GM23338 (cell line): ENCODE data around the gene EYS. TPM values are rescaled to one million over a fixed set of nuclear protein-coding genes. Genes with fewer than 3 reads are reported as not detected.

Experiments
- ATAC-seq: fragments of 200-7000 bp; cut with Tn5 transposase; 3 replicates; pipeline ENCODE4 v1.9.1; 2020
- DNase-seq: peaks from one replicate; pipeline ENCODE4 v3.0.0-alpha.2; 2015; ENCODE audit warnings: low spot score
- H2AFZ ChIP-seq: fragments of 200-600 bp; sonication (generic); 2 replicates; pipeline ENCODE4 v1.8.0; 2016; ENCODE audit warnings: antibody characterized with exemption, mild to moderate bottlenecking, moderate library complexity
- H3F3A ChIP-seq: fragments of 200-600 bp; sonication (generic); replicated peaks from 2 replicates; pipeline ENCODE4 v1.8.0; 2017; ENCODE audit warnings: antibody characterized with exemption, mixed run types, low read depth
- H3K27ac ChIP-seq: fragments of 200-600 bp; sonication (generic); 2 replicates; pipeline ENCODE4 v1.6.1; 2016; ENCODE audit warnings: low read depth
- H3K27me3 ChIP-seq: fragments of 200-600 bp; sonication (generic); 2 replicates; pipeline ENCODE4 v1.8.0; 2016; ENCODE audit warnings: mild to moderate bottlenecking, mixed run types, moderate library complexity; ENCODE audit not compliant: insufficient read depth
- H3K36me3 ChIP-seq: fragments of 200-600 bp; sonication (generic); 2 replicates; pipeline ENCODE4 v1.8.0; 2016; ENCODE audit warnings: mild to moderate bottlenecking; ENCODE audit not compliant: insufficient read depth
- H3K4me1 ChIP-seq: fragments of 200-600 bp; sonication (generic); 2 replicates; pipeline ENCODE4 v1.8.0; 2016; ENCODE audit warnings: mild to moderate bottlenecking, moderate library complexity; ENCODE audit not compliant: insufficient read depth
- H3K4me2 ChIP-seq: fragments of 200-600 bp; sonication (generic); 2 replicates; pipeline ENCODE4 v1.7.1; 2017; ENCODE audit warnings: mixed run types
- H3K4me3 ChIP-seq: fragments of 200-600 bp; sonication (generic); 2 replicates; pipeline ENCODE4 v1.6.1; 2016; ENCODE audit warnings: mixed run types
- H3K79me2 ChIP-seq: fragments of 200-600 bp; sonication (generic); replicated peaks from 2 replicates; pipeline ENCODE4 v1.8.0; 2017; ENCODE audit warnings: mild to moderate bottlenecking; ENCODE audit not compliant: insufficient read depth
- H3K9me2 ChIP-seq: fragments of 200-600 bp; sonication (generic); 2 replicates; pipeline ENCODE4 v1.8.0; 2017; ENCODE audit not compliant: insufficient read depth
- H4K20me1 ChIP-seq: fragments of 200-600 bp; sonication (generic); replicated peaks from 2 replicates; pipeline ENCODE4 v1.8.0; 2017; ENCODE audit warnings: mild to moderate bottlenecking; ENCODE audit not compliant: insufficient read depth
- H3K27ac Mint-ChIP-seq: 2 replicates; pipeline ENCODE4 v1.8.0; 2020; ENCODE audit warnings: inconsistent platforms, mild to moderate bottlenecking, moderate library complexity, mixed read lengths
- H3K27me3 Mint-ChIP-seq: 3 replicates; pipeline ENCODE4 v1.8.0; 2022; ENCODE audit warnings: low read depth, mild to moderate bottlenecking, moderate library complexity, mixed read lengths, inconsistent platforms; ENCODE audit not compliant: insufficient read depth, poor library complexity
- H3K36me3 Mint-ChIP-seq: 3 replicates; pipeline ENCODE4 v1.8.0; 2021; ENCODE audit warnings: low read depth, mild to moderate bottlenecking, inconsistent platforms, moderate library complexity, mixed read lengths
- H3K4me1 Mint-ChIP-seq: 3 replicates; pipeline ENCODE4 v1.8.0; 2020; ENCODE audit warnings: mild to moderate bottlenecking, inconsistent platforms, mixed read lengths
- H3K4me3 Mint-ChIP-seq: 3 replicates; pipeline ENCODE4 v1.8.0; 2021; ENCODE audit warnings: moderate library complexity, mild to moderate bottlenecking, inconsistent platforms, mixed read lengths
- H3K9me3 Mint-ChIP-seq: 3 replicates; pipeline ENCODE4 v1.8.0; 2020; ENCODE audit warnings: moderate library complexity, mild to moderate bottlenecking, inconsistent platforms, mixed read lengths
- CREB1 ChIP-seq: fragments of 250-450 bp; sonication (Bioruptor Pico); IDR thresholded peaks from 2 replicates; pipeline ENCODE4 v1.5.0; 2020; ENCODE audit warnings: low read depth, mild to moderate bottlenecking, moderate library complexity
- ETS1 ChIP-seq: IDR thresholded peaks from 2 replicates; pipeline ENCODE4 v1.6.1; 2016; ENCODE audit warnings: antibody characterized with exemption
- EZH2 ChIP-seq: fragments of 200-600 bp; sonication (generic); IDR thresholded peaks from one replicate; pipeline ENCODE4 v1.8.0; 2017; ENCODE audit warnings: antibody characterized with exemption, mild to moderate bottlenecking, low read depth; ENCODE audit not compliant: unreplicated experiment
- EZH2phosphoT487 ChIP-seq: fragments of 200-600 bp; sonication (generic); IDR thresholded peaks from one replicate; pipeline ENCODE4 v1.8.1; 2018; ENCODE audit warnings: antibody characterized with exemption; ENCODE audit not compliant: unreplicated experiment
- JUNB ChIP-seq: IDR thresholded peaks from one replicate; pipeline ENCODE4 v1.6.1; 2016; ENCODE audit warnings: antibody characterized with exemption; ENCODE audit not compliant: unreplicated experiment
- NANOG ChIP-seq: IDR thresholded peaks from 2 replicates; pipeline ENCODE4 v1.6.1; 2016; ENCODE audit warnings: antibody characterized with exemption, borderline replicate concordance
- POLR2AphosphoS5 ChIP-seq: IDR thresholded peaks from 2 replicates; pipeline ENCODE4 v1.6.1; 2016; ENCODE audit warnings: antibody characterized with exemption, low read depth
- STAT1 ChIP-seq: IDR thresholded peaks from one replicate; pipeline ENCODE4 v1.6.1; 2016; ENCODE audit warnings: antibody characterized with exemption; ENCODE audit not compliant: unreplicated experiment
- ZNF114 ChIP-seq: fragments of 250-450 bp; sonication (Bioruptor Pico); IDR thresholded peaks from 2 replicates; pipeline ENCODE4 v1.5.0; 2020; ENCODE audit warnings: mild to moderate bottlenecking, moderate library complexity
- ZNF331 ChIP-seq: fragments of 250-450 bp; sonication (Bioruptor Pico); IDR thresholded peaks from 2 replicates; pipeline ENCODE4 v1.5.0; 2020; ENCODE audit warnings: low read depth, mild to moderate bottlenecking, moderate library complexity
- polyA plus RNA-seq: library from polyadenylated mRNA; unstranded; fragments of >200 nt; fragmentation: Nextera tagmentation; extraction: Ambion mirVana; gene quantifications from 2 replicates; pipeline ENCODE4 v1.2.1, GENCODE V29; 2016
- total RNA-seq: library from RNA; depleted of rRNA; stranded (reverse); fragments of >200 nt; shearing (Covaris generic); gene quantifications from 2 replicates; pipeline ENCODE4 v1.2.3, GENCODE V29; 2014
- TF ChIP-seq, protein P1 (sequence below): IDR thresholded peaks from one replicate; pipeline ENCODE4 v1.6.1; 2018; ENCODE audit warnings: antibody characterized with exemption; ENCODE audit not compliant: unreplicated experiment
- TF ChIP-seq, protein P2 (sequence below), 2 experiments: fragments of 200-600 bp in 1 of 2; sonication (generic) in 1 of 2; conservative IDR thresholded peaks; 2 replicates each; pipeline versions ENCODE4 v1.5.1 to v1.6.1; 2016 to 2017; ENCODE audit warnings: antibody characterized with exemption in 2 of 2, low read depth in 2 of 2, mild to moderate bottlenecking in 2 of 2, moderate library complexity in 1 of 2
- TF ChIP-seq, protein P3 (sequence below): fragments of 250-450 bp; sonication (Bioruptor Pico); IDR thresholded peaks from 2 replicates; pipeline ENCODE4 v1.5.0; 2020; ENCODE audit warnings: mild to moderate bottlenecking, moderate library complexity

The EYS gene
- total and polyA plus RNA-seq, 2 experiments from 2014 or later: 0.38 to 0.52 TPM

DNA sequence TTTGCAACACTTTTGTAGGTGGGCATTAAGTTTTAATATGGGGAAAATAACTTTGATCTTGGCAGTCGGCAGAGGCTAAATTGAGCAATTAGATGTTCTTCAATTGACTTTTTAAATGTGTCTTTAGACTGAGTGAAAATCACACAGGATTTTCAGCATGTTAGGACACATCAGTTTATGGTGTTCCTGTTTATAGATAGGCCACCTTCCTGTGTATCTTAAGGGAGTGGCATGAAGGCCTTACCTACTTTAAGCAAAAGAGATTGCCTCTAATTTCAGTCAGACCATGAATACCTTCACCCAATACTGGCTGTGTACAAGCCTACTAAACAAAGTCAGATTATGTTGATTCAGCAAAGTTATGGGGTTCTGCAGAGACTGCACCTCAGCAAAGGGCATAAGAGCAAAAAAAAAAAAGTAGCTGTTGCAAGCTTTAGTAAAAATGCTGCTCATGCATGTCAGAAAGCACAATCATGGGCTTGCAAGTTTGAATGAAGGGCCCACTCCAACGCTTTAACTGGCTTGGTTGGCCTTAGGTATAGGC is 1223.0 kb downstream of the EYS start:
- H3K27me3 Mint-ChIP-seq: no peaks in the 10 kb centered on the region

More for the DNA sequence above, 1223.0 kb downstream of the EYS start:
- Histone ChIP-seq H3K36me3 (no peaks in the 10 kb centered on the region), H3F3A (no peaks in the 10 kb centered on the region), H3K4me1 (no peaks in the 10 kb centered on the region), H3K4me2 (no peak overlapping the region), H3K79me2 (no peaks in the 10 kb centered on the region), H3K27ac (no peak overlapping the region), H3K27me3 (no peaks in the 10 kb centered on the region), H3K9me2 (no peaks in the 10 kb centered on the region), H4K20me1 (no peaks in the 10 kb centered on the region), H3K4me3 (no peak overlapping the region), H2AFZ (no peak overlapping the region)
- H3K27ac Mint-ChIP-seq: no peak overlapping the region
- DNase-seq: no peak
- no peaks in the 10 kb centered on the region for H3K4me1 Mint-ChIP-seq
- no peak overlapping the region for H3K4me3 Mint-ChIP-seq
- no peaks in the 10 kb centered on the region for H3K9me3 Mint-ChIP-seq
- no peaks in the 10 kb centered on the region for H3K36me3 Mint-ChIP-seq
- TF ChIP-seq POLR2AphosphoS5 (no peak), STAT1 (no peak), EZH2phosphoT487 (no peak), NANOG (no peak), ETS1 (no peak), ZNF114 (CRISPR knock-in tag) (no peak), CREB1 (CRISPR knock-in tag) (no peak), JUNB (no peak), EZH2 (no peak), ZNF331 (no peak)
- TF ChIP-seq, protein P1, sequence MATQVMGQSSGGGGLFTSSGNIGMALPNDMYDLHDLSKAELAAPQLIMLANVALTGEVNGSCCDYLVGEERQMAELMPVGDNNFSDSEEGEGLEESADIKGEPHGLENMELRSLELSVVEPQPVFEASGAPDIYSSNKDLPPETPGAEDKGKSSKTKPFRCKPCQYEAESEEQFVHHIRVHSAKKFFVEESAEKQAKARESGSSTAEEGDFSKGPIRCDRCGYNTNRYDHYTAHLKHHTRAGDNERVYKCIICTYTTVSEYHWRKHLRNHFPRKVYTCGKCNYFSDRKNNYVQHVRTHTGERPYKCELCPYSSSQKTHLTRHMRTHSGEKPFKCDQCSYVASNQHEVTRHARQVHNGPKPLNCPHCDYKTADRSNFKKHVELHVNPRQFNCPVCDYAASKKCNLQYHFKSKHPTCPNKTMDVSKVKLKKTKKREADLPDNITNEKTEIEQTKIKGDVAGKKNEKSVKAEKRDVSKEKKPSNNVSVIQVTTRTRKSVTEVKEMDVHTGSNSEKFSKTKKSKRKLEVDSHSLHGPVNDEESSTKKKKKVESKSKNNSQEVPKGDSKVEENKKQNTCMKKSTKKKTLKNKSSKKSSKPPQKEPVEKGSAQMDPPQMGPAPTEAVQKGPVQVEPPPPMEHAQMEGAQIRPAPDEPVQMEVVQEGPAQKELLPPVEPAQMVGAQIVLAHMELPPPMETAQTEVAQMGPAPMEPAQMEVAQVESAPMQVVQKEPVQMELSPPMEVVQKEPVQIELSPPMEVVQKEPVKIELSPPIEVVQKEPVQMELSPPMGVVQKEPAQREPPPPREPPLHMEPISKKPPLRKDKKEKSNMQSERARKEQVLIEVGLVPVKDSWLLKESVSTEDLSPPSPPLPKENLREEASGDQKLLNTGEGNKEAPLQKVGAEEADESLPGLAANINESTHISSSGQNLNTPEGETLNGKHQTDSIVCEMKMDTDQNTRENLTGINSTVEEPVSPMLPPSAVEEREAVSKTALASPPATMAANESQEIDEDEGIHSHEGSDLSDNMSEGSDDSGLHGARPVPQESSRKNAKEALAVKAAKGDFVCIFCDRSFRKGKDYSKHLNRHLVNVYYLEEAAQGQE: no peak
- TF ChIP-seq, protein P2, sequence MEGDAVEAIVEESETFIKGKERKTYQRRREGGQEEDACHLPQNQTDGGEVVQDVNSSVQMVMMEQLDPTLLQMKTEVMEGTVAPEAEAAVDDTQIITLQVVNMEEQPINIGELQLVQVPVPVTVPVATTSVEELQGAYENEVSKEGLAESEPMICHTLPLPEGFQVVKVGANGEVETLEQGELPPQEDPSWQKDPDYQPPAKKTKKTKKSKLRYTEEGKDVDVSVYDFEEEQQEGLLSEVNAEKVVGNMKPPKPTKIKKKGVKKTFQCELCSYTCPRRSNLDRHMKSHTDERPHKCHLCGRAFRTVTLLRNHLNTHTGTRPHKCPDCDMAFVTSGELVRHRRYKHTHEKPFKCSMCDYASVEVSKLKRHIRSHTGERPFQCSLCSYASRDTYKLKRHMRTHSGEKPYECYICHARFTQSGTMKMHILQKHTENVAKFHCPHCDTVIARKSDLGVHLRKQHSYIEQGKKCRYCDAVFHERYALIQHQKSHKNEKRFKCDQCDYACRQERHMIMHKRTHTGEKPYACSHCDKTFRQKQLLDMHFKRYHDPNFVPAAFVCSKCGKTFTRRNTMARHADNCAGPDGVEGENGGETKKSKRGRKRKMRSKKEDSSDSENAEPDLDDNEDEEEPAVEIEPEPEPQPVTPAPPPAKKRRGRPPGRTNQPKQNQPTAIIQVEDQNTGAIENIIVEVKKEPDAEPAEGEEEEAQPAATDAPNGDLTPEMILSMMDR (conservative IDR thresholded peaks at IDR 0.05; ENCODE audit: low read depth in 2 of 2): no peak
- TF ChIP-seq, protein P3, sequence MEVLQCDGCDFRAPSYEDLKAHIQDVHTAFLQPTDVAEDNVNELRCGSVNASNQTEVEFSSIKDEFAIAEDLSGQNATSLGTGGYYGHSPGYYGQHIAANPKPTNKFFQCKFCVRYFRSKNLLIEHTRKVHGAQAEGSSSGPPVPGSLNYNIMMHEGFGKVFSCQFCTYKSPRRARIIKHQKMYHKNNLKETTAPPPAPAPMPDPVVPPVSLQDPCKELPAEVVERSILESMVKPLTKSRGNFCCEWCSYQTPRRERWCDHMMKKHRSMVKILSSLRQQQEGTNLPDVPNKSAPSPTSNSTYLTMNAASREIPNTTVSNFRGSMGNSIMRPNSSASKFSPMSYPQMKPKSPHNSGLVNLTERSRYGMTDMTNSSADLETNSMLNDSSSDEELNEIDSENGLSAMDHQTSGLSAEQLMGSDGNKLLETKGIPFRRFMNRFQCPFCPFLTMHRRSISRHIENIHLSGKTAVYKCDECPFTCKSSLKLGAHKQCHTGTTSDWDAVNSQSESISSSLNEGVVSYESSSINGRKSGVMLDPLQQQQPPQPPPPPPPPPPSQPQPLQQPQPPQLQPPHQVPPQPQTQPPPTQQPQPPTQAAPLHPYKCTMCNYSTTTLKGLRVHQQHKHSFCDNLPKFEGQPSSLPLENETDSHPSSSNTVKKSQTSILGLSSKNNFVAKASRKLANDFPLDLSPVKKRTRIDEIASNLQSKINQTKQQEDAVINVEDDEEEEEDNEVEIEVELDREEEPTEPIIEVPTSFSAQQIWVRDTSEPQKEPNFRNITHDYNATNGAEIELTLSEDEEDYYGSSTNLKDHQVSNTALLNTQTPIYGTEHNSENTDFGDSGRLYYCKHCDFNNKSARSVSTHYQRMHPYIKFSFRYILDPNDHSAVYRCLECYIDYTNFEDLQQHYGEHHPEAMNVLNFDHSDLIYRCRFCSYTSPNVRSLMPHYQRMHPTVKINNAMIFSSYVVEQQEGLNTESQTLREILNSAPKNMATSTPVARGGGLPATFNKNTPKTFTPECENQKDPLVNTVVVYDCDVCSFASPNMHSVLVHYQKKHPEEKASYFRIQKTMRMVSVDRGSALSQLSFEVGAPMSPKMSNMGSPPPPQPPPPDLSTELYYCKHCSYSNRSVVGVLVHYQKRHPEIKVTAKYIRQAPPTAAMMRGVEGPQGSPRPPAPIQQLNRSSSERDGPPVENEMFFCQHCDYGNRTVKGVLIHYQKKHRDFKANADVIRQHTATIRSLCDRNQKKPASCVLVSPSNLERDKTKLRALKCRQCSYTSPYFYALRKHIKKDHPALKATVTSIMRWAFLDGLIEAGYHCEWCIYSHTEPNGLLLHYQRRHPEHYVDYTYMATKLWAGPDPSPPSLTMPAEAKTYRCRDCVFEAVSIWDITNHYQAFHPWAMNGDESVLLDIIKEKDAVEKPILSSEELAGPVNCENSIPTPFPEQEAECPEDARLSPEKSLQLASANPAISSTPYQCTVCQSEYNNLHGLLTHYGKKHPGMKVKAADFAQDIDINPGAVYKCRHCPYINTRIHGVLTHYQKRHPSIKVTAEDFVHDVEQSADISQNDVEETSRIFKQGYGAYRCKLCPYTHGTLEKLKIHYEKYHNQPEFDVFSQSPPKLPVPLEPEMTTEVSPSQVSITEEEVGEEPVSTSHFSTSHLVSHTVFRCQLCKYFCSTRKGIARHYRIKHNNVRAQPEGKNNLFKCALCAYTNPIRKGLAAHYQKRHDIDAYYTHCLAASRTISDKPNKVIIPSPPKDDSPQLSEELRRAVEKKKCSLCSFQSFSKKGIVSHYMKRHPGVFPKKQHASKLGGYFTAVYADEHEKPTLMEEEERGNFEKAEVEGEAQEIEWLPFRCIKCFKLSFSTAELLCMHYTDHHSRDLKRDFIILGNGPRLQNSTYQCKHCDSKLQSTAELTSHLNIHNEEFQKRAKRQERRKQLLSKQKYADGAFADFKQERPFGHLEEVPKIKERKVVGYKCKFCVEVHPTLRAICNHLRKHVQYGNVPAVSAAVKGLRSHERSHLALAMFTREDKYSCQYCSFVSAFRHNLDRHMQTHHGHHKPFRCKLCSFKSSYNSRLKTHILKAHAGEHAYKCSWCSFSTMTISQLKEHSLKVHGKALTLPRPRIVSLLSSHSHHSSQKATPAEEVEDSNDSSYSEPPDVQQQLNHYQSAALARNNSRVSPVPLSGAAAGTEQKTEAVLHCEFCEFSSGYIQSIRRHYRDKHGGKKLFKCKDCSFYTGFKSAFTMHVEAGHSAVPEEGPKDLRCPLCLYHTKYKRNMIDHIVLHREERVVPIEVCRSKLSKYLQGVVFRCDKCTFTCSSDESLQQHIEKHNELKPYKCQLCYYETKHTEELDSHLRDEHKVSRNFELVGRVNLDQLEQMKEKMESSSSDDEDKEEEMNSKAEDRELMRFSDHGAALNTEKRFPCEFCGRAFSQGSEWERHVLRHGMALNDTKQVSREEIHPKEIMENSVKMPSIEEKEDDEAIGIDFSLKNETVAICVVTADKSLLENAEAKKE (CRISPR knock-in tag): no peak
- ATAC-seq: no peak
